Panc1 (cell line): ENCODE measurements around the gene COL6A1. TPM values are rescaled to one million over a fixed set of nuclear protein-coding genes. Genes with fewer than 3 reads are reported as not detected.

ENCODE experiments used
- ATAC-seq: fragments of 200-7000 bp; cut with Tn5 transposase; 2 replicates; pipeline ENCODE4 v1.9.1; 2020; ENCODE audit warnings: mild to moderate bottlenecking, moderate library complexity
- BruUV-seq: library from RNA; stranded (reverse); fragments of 400-500 nt; replicated peaks from 2 replicates; lab custom pipeline; 2021; lab: Mats Ljungman, UMichigan
- CTCF ChIA-PET: fragments of 300-600 bp; sonication (Branson Sonifier 250); formaldehyde crosslinking; loops from one replicate; lab custom pipeline; 2022; ENCODE audit warnings: antibody characterized with exemption; lab: Charles Lee
- POLR2A ChIA-PET: fragments of 300-600 bp; sonication (Branson Sonifier 250); formaldehyde crosslinking; loops from one replicate; lab custom pipeline; 2022; ENCODE audit warnings: antibody characterized with exemption; lab: Charles Lee
- DNase-seq: peaks from one replicate; pipeline ENCODE4 v3.0.0-alpha.2; 2010; ENCODE audit warnings: low read depth, low spot score
- H3K27ac ChIP-seq: 2 replicates; pipeline ENCODE4 v1.5.1; 2011; ENCODE audit warnings: mild to moderate bottlenecking, low read length, inconsistent platforms
- H3K27me3 ChIP-seq: fragments of 200-500 bp; sonication (Bioruptor generic); 2 replicates; pipeline ENCODE4 v1.6.0; 2014; ENCODE audit warnings: low read length, inconsistent platforms; ENCODE audit not compliant: control insufficient read depth, insufficient read depth
- H3K36me3 ChIP-seq: fragments of 200-500 bp; sonication (Bioruptor generic); 2 replicates; pipeline ENCODE4 v1.5.1; 2014; ENCODE audit warnings: inconsistent platforms, mild to moderate bottlenecking, low read length, moderate library complexity; ENCODE audit not compliant: control insufficient read depth, insufficient read depth
- H3K4me1 ChIP-seq: 2 replicates; pipeline ENCODE4 v1.5.1; 2011; ENCODE audit warnings: inconsistent platforms, mild to moderate bottlenecking, low read length, moderate library complexity; ENCODE audit not compliant: control insufficient read depth, insufficient read depth
- H3K4me3 ChIP-seq, 2 experiments: 2 replicates each; pipeline ENCODE4 v1.5.1; 2011 to 2012; ENCODE audit warnings: low read depth in 2 of 2, low read length in 2 of 2, mild to moderate bottlenecking in 2 of 2, inconsistent platforms in 1 of 2, moderate library complexity in 1 of 2
- H3K9me3 ChIP-seq: fragments of 200-500 bp; sonication (Bioruptor generic); 2 replicates; pipeline ENCODE4 v1.5.1; 2014; ENCODE audit warnings: low read depth, mild to moderate bottlenecking, inconsistent platforms, low read length, moderate library complexity; ENCODE audit not compliant: control insufficient read depth, insufficient read depth
- CTCF ChIP-seq: fragments of 450-650 bp; IDR thresholded peaks from 2 replicates; pipeline ENCODE4 v1.5.1; 2017; ENCODE audit warnings: mild to moderate bottlenecking
- POLR2AphosphoS5 ChIP-seq: IDR thresholded peaks from 2 replicates; pipeline ENCODE4 v1.6.1; 2012; ENCODE audit warnings: mild to moderate bottlenecking, low read depth, low read length, moderate library complexity
- SIN3A ChIP-seq: IDR thresholded peaks from 2 replicates; pipeline ENCODE4 v1.6.1; 2012; ENCODE audit warnings: low read depth, mild to moderate bottlenecking, low read length, moderate library complexity, borderline replicate concordance; ENCODE audit not compliant: insufficient read depth
- TCF7L2 ChIP-seq: IDR thresholded peaks from 2 replicates; pipeline ENCODE4 v1.6.1; 2011; ENCODE audit warnings: mild to moderate bottlenecking, low read depth, low read length, inconsistent platforms
- in situ Hi-C: cut with HindIII; loops from 2 replicates; pipeline ENCODE4 v1.10.0; 2016; ENCODE audit warnings: low sequenced_read_pairs, low pct_unique_long_range_greater_than_20kb
- intact Hi-C: fragments of 100-400 bp; cut with micrococcal nuclease; formaldehyde crosslinking; loops from one replicate; pipeline ENCODE4 v1.10.0; 2022; ENCODE audit not compliant: unreplicated experiment
- total RNA-seq: library from RNA; stranded (reverse); gene quantifications from one replicate; pipeline ENCODE4 v1.2.1, GENCODE V29; 2021; ENCODE audit not compliant: unreplicated experiment
- TF ChIP-seq, protein P1 (sequence below), 2 experiments: IDR thresholded peaks; 2 replicates each; pipeline ENCODE4 v1.6.1; 2011 to 2012; ENCODE audit warnings: low read depth in 2 of 2, control low read depth in 1 of 2, low read length in 1 of 2, mild to moderate bottlenecking in 1 of 2, moderate library complexity in 1 of 2; ENCODE audit not compliant: insufficient read depth in 1 of 2

Gene COL6A1
- total RNA-seq, 1 experiment from 2014 or later: 34.2 TPM

DNA sequence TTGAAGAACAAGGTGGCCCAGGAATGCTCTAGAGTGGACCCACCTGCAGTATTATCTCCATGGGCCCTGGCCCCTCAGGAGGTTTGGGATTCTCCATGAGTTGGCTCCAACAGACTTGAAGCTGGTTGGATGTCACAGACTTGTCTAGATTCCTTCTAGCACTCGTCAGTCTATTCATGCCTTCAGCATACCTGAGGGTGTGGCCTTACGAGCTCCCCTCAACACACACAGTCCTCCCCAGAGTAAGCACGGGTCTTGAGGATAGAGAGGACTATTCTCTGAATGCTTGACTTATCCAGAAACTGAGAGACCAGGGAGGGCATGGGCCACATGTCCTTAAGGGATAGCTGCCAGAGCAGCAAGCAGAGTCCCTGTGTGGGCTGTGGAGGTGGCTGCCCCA lies 45.9 kb upstream of the COL6A1 start:
- ChIA-PET POLR2A (no interaction called here), CTCF (interaction anchor here (0.6 kb wide), 1 partner anchor 20 kb away, joined by 3 read pairs; no protein-coding TSS in a partner anchor)
- in situ Hi-C loops: no loop called here
- Histone ChIP-seq H3K4me3 (no peak overlapping the region), H3K27me3 (no peaks in the 10 kb centered on the region), H3K27ac (no peak overlapping the region), H3K4me1 (no peaks in the 10 kb centered on the region), H3K9me3 (no peaks in the 10 kb centered on the region), H3K36me3 (no peaks in the 10 kb centered on the region)
- intact Hi-C loops: no loop called here
- TF ChIP-seq, protein P1, sequence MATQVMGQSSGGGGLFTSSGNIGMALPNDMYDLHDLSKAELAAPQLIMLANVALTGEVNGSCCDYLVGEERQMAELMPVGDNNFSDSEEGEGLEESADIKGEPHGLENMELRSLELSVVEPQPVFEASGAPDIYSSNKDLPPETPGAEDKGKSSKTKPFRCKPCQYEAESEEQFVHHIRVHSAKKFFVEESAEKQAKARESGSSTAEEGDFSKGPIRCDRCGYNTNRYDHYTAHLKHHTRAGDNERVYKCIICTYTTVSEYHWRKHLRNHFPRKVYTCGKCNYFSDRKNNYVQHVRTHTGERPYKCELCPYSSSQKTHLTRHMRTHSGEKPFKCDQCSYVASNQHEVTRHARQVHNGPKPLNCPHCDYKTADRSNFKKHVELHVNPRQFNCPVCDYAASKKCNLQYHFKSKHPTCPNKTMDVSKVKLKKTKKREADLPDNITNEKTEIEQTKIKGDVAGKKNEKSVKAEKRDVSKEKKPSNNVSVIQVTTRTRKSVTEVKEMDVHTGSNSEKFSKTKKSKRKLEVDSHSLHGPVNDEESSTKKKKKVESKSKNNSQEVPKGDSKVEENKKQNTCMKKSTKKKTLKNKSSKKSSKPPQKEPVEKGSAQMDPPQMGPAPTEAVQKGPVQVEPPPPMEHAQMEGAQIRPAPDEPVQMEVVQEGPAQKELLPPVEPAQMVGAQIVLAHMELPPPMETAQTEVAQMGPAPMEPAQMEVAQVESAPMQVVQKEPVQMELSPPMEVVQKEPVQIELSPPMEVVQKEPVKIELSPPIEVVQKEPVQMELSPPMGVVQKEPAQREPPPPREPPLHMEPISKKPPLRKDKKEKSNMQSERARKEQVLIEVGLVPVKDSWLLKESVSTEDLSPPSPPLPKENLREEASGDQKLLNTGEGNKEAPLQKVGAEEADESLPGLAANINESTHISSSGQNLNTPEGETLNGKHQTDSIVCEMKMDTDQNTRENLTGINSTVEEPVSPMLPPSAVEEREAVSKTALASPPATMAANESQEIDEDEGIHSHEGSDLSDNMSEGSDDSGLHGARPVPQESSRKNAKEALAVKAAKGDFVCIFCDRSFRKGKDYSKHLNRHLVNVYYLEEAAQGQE (IDR thresholded peaks at IDR 0.05; ENCODE audit: insufficient read depth in 1 of 2, low read depth in 2 of 2, low read length in 1 of 2): no peak
- no peak for TF ChIP-seq SIN3A
- TF ChIP-seq POLR2AphosphoS5: no peak
- BruUV-seq: no TSS peak
- DNase-seq (no peak), ATAC-seq (no peak)

DNA sequence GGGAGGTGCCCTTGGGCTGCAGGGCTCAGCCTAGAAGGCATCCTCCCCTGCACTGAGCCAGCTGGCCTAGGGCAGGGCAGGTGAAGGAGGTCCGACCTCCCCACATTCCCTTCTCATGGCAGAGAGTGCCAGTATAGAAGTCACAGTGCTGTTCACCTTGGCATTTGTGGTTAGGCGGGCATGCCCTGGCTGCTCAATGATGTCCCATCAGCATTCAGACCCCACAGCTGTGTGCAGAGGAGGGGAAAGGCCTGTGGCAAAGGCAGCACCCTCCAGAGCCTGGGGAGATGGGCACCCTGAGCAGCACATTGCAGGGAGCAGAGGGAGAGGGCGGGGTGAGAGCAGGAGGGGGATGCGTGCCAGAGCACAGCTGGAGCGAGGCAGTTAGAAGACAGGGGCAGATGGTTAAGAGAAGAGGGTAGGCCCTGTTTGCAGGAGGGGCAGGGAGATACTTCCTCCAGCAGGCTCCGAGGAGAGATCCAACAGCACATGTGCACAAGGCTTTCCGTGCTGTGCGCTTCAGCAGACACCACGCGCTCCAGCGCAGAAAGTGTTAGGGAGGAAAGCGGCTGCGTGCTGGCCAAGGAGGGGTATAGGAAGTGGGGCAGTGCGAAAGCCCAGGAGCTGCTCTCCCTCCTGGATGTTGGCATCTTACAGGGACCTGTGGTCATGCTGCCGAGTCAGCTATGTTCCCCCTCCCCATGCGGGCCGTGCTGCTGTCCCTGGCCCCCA lies 43.7 kb upstream of the COL6A1 start:
- no TSS peak for BruUV-seq

More for the DNA sequence above, 43.7 kb upstream of the COL6A1 start:
- ChIA-PET CTCF (no interaction called here), POLR2A (no interaction called here)
- intact Hi-C loops: no loop called here
- no peaks in the 10 kb centered on the region for H3K27me3 ChIP-seq
- H3K4me1 ChIP-seq: no peaks in the 10 kb centered on the region
- H3K27ac ChIP-seq: no peak overlapping the region
- no peaks in the 10 kb centered on the region for H3K9me3 ChIP-seq
- TF ChIP-seq POLR2AphosphoS5: no peak
- TF ChIP-seq TCF7L2: no peak
- TF ChIP-seq, protein P1 (IDR thresholded peaks at IDR 0.05; ENCODE audit: insufficient read depth in 1 of 2, low read depth in 2 of 2, low read length in 1 of 2): no peak
- TF ChIP-seq SIN3A: no peak
- TF ChIP-seq CTCF: no peak
- in situ Hi-C loops: no loop called here
- no peak for DNase-seq
- H3K36me3 ChIP-seq: no peaks in the 10 kb centered on the region
- ATAC-seq: no peak
- no peak overlapping the region for H3K4me3 ChIP-seq
